ENCODE results near the gene PPP6R1.

The PPP6R1 gene

GRCh38 chr19:55258828-55259539, at the start of gene PPP6R1:
PPP6R1 (minus strand) TSS chr19:55259017; CDS start chr19:55247103, 11,914 bp downstream.
- FAIRE-seq: no peak
- peak; percentile 97 for DNase-seq (ENCODE audit: insufficient read length, low spot score)
- no peak for TF ChIP-seq CTCF (IDR thresholded peaks at IDR 0.05; ENCODE audit: insufficient read depth, missing control alignments)

GRCh38 chr19:55308281-55308680, 49.5 kb upstream of the PPP6R1 start:
- DNase-seq (ENCODE audit: insufficient read length, low spot score) (no peak), FAIRE-seq (no peak)
- TF ChIP-seq CTCF (IDR thresholded peaks at IDR 0.05; ENCODE audit: insufficient read depth, missing control alignments): no peak

- FAIRE-seq (no peak), DNase-seq (ENCODE audit: insufficient read length, low spot score) (no peak)
These were observed 47.9 kb upstream of the PPP6R1 start for GRCh38 chr19:55306712-55307111.

GRCh38 chr19:55305983-55306562, 47.3 kb upstream of the PPP6R1 start:
- no peak for TF ChIP-seq CTCF (IDR thresholded peaks at IDR 0.05; ENCODE audit: insufficient read depth, missing control alignments)
- DNase-seq (ENCODE audit: insufficient read length, low spot score) (no peak), FAIRE-seq (no peak)

More at GRCh38 chr19:55306712-55307111, 47.9 kb upstream of the PPP6R1 start:
- no peak for TF ChIP-seq CTCF (IDR thresholded peaks at IDR 0.05; ENCODE audit: insufficient read depth, missing control alignments)

- no peak for FAIRE-seq
- DNase-seq (ENCODE audit: insufficient read length, low spot score): peak; percentile 77
- TF ChIP-seq CTCF (IDR thresholded peaks at IDR 0.05; ENCODE audit: insufficient read depth, missing control alignments): no peak
These were observed 46.7 kb upstream of the PPP6R1 start for GRCh38 chr19:55305491-55305890.

- TF ChIP-seq CTCF (IDR thresholded peaks at IDR 0.05; ENCODE audit: insufficient read depth, missing control alignments): no peak
- DNase-seq (ENCODE audit: insufficient read length, low spot score): no peak
- no peak for FAIRE-seq
These were observed 46.2 kb upstream of the PPP6R1 start for GRCh38 chr19:55304980-55305379.

Data from D721Med (cell line).